HL-60 (cell line): Measurements from ENCODE around the gene TMEM30A.

Experiments
- CTCF ChIP-seq: IDR thresholded peaks from one replicate; pipeline ENCODE4 v1.5.1; 2011; ENCODE audit warnings: low read length, control low read depth, inconsistent platforms; ENCODE audit not compliant: insufficient read depth
- SPI1 ChIP-seq: IDR thresholded peaks from 2 replicates; pipeline ENCODE4 v1.6.1; 2012; ENCODE audit warnings: low read depth, mild to moderate bottlenecking, borderline replicate concordance

- no peak for TF ChIP-seq SPI1
- no peak for TF ChIP-seq CTCF
Observed at GRCh38 chr6:75326557-75327258, 42.1 kb upstream of the TMEM30A start.
